NB4 (cell line): ENCODE measurements around the gene TGFB3.

Source experiments
- DNase-seq: peaks from one replicate; pipeline ENCODE4 v3.0.0; 2010; ENCODE audit warnings: low read depth
- H3K4me3 ChIP-seq: one replicate; pipeline ENCODE4 v1.5.1; 2011; ENCODE audit warnings: mild to moderate bottlenecking, low read depth, low read length, moderate library complexity
- MYC ChIP-seq: IDR thresholded peaks from 2 replicates; pipeline ENCODE4 v1.6.1; 2011; ENCODE audit warnings: low read depth, low read length
- POLR2A ChIP-seq: IDR thresholded peaks from 2 replicates; pipeline ENCODE4 v1.6.1; 2011; ENCODE audit warnings: mild to moderate bottlenecking; ENCODE audit not compliant: insufficient read length; ENCODE audit errors: extremely low read depth
- TF ChIP-seq, protein P1 (sequence below): IDR thresholded peaks from 2 replicates; pipeline ENCODE4 v1.6.1; 2011; ENCODE audit warnings: low read depth, low read length
- TF ChIP-seq, protein P2 (sequence below): IDR thresholded peaks from one replicate; pipeline ENCODE4 v1.5.1; 2012; ENCODE audit warnings: low read depth, low read length

The TGFB3 gene

DNA sequence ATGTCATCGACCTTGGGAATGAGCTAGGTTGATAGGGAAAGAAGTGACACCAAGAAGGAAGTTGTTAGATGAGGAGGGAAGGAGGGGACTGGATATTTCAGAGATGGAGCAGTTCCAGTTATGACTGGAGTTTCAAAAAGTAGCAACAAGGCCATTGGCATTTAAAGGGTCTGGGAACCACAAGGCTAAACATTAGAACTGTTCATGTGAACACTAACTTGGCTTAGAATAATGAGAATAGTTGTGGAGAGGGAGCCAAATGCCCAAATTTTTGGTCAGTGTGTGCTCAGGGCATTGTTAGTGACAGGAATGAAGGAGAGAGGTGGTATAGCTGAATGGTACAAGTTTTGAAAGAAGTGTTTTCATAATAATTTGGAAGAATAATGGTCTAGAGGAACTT, 20.6 kb upstream of the TGFB3 start:
- TF ChIP-seq, protein P1, sequence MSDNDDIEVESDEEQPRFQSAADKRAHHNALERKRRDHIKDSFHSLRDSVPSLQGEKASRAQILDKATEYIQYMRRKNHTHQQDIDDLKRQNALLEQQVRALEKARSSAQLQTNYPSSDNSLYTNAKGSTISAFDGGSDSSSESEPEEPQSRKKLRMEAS, result no peak
- TF ChIP-seq, protein P2, sequence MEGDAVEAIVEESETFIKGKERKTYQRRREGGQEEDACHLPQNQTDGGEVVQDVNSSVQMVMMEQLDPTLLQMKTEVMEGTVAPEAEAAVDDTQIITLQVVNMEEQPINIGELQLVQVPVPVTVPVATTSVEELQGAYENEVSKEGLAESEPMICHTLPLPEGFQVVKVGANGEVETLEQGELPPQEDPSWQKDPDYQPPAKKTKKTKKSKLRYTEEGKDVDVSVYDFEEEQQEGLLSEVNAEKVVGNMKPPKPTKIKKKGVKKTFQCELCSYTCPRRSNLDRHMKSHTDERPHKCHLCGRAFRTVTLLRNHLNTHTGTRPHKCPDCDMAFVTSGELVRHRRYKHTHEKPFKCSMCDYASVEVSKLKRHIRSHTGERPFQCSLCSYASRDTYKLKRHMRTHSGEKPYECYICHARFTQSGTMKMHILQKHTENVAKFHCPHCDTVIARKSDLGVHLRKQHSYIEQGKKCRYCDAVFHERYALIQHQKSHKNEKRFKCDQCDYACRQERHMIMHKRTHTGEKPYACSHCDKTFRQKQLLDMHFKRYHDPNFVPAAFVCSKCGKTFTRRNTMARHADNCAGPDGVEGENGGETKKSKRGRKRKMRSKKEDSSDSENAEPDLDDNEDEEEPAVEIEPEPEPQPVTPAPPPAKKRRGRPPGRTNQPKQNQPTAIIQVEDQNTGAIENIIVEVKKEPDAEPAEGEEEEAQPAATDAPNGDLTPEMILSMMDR, result no peak
- TF ChIP-seq POLR2A (no peak), MYC (no peak)
- DNase-seq, result no peak
- no peak overlapping the region for H3K4me3 ChIP-seq

DNA sequence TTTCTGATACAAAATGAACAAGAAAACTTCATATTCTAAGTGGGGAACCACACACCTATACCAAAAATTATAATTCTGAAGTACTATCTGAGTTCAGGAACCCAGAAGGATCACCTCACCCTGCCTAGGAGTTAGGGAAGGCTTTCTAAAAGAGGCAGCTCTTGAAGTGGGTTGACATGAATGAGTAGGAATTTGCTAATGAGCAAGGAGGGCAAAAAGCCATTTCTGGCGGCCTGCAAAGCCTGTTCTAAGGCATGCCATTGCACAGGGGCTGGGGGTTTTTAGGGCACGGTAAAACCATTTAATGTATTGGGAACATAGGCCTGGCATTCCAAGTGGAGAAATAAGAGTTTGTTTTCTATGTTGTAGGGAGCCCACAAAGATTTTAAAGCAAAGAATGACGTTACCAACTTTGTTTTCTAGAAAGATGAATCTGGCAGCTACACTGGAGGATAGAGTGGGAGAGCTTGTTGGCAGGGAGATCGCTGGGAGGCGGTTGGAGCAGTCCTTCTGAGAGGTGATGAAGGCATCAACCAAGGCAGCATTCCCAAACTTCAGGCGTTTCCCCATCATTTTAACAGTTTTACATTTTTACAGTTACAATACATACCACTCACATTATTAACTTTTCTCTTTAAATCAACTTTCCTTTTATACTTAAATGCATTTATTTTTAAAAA, 17.9 kb upstream of the TGFB3 start:
- TF ChIP-seq, protein P2, result no peak
- TF ChIP-seq, protein P1, result no peak
- TF ChIP-seq POLR2A (no peak), MYC (no peak)
- no peak overlapping the region for H3K4me3 ChIP-seq
- DNase-seq, result no peak

DNA sequence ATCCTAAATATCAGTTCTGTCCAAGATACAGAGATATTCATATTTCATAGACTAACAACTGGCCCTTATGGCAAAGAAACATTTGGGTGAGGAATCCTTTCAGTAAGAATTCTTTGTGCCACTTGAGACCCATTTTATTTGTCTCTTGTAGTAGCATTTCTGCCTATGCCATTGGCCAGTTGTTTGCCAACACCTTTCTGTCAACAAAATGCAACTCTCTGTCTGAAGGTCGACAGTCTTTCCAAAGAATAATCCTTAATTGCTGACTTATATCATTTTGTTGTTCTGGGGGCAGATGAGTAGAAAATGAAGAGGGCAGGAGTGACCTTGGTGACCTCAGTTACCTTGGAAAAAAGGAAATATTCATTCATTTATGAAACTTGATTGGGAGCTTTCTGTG, 14.7 kb upstream of the TGFB3 start:
- H3K4me3 ChIP-seq, result no peak overlapping the region
- no peak for DNase-seq
- TF ChIP-seq, protein P1, result no peak
- TF ChIP-seq MYC (no peak), POLR2A (no peak)
- TF ChIP-seq, protein P2, result no peak

DNA sequence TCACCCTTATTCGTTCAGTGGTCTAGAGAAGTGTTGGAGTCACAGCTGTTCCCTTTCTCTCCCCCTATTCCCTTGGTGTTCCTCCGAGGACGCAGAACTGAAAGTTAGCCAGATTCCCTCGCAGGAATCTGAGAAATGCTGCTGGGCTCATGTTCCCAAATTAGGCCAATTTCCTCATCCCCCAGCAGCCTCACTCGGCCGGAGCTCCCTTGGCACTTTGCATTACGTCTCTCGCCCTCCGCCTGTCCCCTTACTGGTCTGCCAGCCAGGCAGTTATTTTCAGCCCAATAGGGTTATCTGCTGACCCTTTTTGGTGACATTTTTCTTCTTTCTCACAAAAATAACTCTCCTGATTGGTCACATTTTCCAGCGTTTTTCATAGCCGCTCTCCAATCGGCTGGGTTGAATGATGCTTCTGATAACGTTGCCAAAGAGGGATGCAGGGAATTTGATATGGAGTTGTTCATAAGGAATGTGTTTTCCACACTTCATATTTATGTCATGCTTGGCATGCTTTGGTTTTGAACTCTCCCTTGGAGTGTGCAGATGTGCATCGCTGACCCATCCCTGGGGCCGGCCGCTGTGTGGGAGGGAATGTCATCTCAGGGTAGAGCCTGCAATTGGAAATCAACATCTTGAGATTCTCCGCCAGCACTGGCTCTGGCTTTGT, 13.7 kb upstream of the TGFB3 start:
- no peak for DNase-seq

DNA sequence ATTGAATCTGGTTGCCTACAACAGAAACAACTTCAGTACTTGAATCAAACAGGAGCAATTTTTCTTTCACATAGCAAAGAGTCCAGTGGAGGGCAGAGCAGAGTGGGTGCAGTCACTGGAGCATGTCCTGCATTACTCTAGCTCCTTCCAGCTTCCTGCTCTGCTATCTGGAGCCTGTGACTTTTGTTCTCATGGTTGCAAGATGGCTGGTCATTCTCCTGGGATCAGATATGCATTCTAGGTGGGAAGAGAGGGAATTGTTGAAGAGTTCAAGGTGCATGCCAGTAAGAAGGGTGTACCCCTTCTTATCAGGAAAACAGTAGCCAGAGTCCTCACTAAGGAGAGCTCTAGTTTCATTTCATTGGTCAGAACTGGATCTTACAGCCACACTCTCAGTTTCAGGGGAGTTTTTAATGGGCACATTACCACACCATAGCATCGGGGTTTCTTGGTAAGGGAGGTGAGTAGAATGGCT, 11.8 kb upstream of the TGFB3 start:
- TF ChIP-seq, protein P1, result no peak
- TF ChIP-seq MYC (no peak), POLR2A (no peak)
- TF ChIP-seq, protein P2, result no peak
- DNase-seq, result no peak

More for the DNA sequence above, 13.7 kb upstream of the TGFB3 start:
- H3K4me3 ChIP-seq, result no peak overlapping the region
- TF ChIP-seq, protein P2, result no peak
- TF ChIP-seq MYC (no peak), POLR2A (no peak)
- TF ChIP-seq, protein P1, result no peak

More for the DNA sequence above, 11.8 kb upstream of the TGFB3 start:
- no peak overlapping the region for H3K4me3 ChIP-seq
